ENCODE data around the gene MECP2.
"Not testable (repeated sequence)": the region's sequence is repeated elsewhere in the genome, so short reads cannot be mapped to it uniquely, and the experiment has no call there.

Gene MECP2

DNA sequence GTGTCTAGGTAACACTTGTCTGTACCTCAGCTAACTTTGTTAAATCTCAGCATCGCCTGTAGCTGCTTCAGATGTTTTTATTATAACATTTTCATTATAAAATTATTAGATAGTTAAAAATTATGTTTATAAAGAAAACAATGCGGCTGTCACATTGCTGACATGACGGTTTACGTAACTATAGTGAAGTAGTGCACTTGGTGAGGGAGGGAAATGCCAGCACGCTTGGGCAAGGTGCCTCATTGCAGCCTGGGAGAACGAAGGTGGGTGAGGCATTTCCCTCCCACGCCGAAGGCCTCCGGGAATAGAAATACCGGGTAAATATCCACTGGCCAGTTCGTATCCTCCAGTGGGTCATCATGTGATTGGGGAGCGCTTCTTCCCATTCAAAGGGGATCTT is 109.0 kb downstream of the MECP2 start:
- no peak overlapping the region for H3K27ac ChIP-seq
- no peak for TF ChIP-seq POLR2AphosphoS5 (IDR thresholded peaks at IDR 0.05; ENCODE audit: borderline replicate concordance, low read depth, low read length)
- TF ChIP-seq EZH2 (IDR thresholded peaks at IDR 0.05) = no peak
- TF ChIP-seq FOXP2 (optimal IDR thresholded peaks at IDR 0.05; ENCODE audit: control extremely low read depth, extremely low read length, insufficient read depth) = no peak
- H3K9ac ChIP-seq (ENCODE audit: insufficient read length) = no peak overlapping the region
- no peak overlapping the region for H3K4me3 ChIP-seq
- no peak for DNase-seq (ENCODE audit: low read depth, low spot score)
- no peaks in the 10 kb centered on the region for H3K9me3 ChIP-seq (ENCODE audit: low read depth, low read length)
- no peaks in the 10 kb centered on the region for H3K36me3 ChIP-seq (ENCODE audit: insufficient read depth, low read length)

DNA sequence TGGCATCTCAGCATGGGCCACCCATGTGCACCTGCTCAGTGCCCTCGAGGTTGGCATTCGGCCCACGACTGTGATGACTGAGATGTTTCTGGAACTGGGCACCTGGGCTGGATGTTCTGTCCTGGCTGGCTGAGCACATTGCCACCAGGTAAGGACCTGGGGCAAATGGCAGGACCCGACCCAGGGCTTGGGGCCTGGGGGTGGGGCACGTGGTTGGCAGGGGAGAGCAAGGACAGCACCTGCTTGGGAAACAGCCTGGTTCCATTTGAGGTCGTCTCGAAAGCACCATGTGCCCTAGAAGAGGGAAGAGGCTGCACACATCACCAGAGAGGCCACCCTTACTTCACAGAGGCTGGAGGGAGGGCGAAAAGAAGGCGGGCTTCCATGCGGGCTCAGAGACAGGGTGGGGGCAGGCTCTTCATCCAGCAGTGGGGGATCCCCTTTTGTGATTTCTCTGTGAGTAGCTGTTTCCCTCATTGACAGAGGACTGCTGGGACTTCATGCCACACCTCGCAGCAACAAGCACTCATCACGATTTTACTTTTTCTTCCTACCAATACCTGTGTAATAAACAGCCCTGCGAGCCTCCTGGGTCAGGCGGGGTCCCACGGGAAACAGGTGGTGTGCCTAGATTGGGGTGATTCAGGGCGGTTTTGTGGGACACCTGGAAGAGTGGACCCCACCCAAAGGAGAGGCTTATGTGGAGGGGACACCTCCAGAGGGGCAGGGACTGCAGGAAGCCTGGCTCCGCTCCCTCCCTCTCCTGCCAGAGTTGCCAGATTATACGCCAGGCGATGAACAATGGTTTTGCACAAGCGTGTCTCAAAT is 113.0 kb downstream of the MECP2 start:
- DNase-seq (ENCODE audit: low read depth, low spot score) = no peak
- no peak for TF ChIP-seq EZH2 (IDR thresholded peaks at IDR 0.05)
- no peak for TF ChIP-seq FOXP2 (optimal IDR thresholded peaks at IDR 0.05; ENCODE audit: control extremely low read depth, extremely low read length, insufficient read depth)
- no peak for TF ChIP-seq POLR2AphosphoS5 (IDR thresholded peaks at IDR 0.05; ENCODE audit: borderline replicate concordance, low read depth, low read length)
- Histone ChIP-seq H3K27ac (no peak overlapping the region), H3K9me3 (ENCODE audit: low read depth, low read length) (no peaks in the 10 kb centered on the region), H3K9ac (ENCODE audit: insufficient read length) (no peak overlapping the region), H3K36me3 (ENCODE audit: insufficient read depth, low read length) (no peaks in the 10 kb centered on the region), H3K4me3 (no peak overlapping the region)

DNA sequence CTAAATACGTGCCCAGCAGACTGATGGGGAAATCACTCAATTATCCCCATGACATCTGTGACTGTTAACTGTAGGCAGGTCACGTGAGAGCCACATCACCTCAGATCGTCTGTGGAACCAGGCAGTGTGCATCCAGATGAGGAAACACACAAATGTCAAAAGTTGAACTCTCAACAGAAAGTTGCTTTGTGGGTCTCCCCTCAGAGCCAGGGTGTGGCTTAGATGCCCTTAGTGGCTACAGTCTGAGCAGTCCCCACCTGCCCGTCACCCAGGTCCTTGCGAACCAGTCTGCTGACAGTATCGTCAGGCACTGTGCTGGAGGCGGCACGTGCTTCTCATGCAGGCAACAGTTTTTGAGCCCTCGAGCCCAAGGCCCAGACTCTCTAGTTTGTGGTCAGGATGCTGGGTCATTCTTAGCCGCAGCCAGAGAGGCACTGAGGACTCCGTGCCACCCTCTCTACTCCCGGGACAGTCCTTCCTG is 114.2 kb downstream of the MECP2 start:
- DNase-seq (ENCODE audit: low read depth, low spot score) = no peak
- Histone ChIP-seq H3K4me3 (no peak overlapping the region), H3K27ac (no peak overlapping the region), H3K9me3 (ENCODE audit: low read depth, low read length) (no peaks in the 10 kb centered on the region), H3K9ac (ENCODE audit: insufficient read length) (no peak overlapping the region), H3K36me3 (ENCODE audit: insufficient read depth, low read length) (no peaks in the 10 kb centered on the region)
- TF ChIP-seq FOXP2 (optimal IDR thresholded peaks at IDR 0.05; ENCODE audit: control extremely low read depth, extremely low read length, insufficient read depth) (no peak), EZH2 (IDR thresholded peaks at IDR 0.05) (no peak), POLR2AphosphoS5 (IDR thresholded peaks at IDR 0.05; ENCODE audit: borderline replicate concordance, low read depth, low read length) (no peak)

DNA sequence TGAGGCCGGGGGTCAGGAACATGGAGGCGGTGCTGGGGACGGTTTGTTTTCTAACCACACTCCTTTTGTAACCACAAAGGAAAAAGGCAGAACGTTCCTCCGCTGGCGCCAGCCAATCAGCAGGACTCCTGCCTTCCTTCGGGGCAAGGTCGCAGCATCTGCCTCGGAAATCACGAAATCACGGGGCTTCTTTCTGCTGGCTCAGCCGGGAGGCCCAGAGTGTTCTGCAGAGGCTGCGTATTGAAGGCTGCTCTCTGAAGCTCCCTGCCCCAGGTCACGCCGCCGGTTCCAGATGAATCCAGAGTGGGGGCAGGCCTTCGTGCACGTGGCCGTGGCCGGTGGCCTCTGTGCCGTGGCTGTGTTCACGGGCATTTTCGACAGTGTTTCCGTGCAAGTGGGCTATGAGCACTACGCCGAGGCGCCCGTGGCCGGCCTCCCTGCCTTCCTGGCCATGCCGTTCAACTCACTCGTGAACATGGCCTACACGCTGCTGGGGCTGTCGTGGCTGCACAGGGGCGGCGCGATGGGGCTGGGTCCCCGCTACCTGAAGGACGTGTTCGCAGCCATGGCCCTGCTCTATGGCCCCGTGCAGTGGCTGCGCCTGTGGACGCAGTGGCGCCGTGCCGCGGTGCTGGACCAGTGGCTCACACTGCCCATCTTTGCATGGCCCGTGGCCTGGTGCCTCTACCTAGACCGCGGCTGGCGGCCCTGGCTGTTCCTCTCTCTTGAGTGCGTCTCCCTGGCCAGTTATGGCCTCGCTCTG is 115.6 kb downstream of the MECP2 start:
- no peaks in the 10 kb centered on the region for H3K9me3 ChIP-seq (ENCODE audit: low read depth, low read length)
- peak overlapping the region; percentile 48; the same call in 1 of the 2 replicates for H3K4me3 ChIP-seq
- peak overlapping the region; percentile 87 for H3K27ac ChIP-seq
- H3K36me3 ChIP-seq (ENCODE audit: insufficient read depth, low read length) = no peaks in the 10 kb centered on the region
- TF ChIP-seq EZH2 (IDR thresholded peaks at IDR 0.05) (no peak), FOXP2 (optimal IDR thresholded peaks at IDR 0.05; ENCODE audit: control extremely low read depth, extremely low read length, insufficient read depth) (no peak), POLR2AphosphoS5 (IDR thresholded peaks at IDR 0.05; ENCODE audit: borderline replicate concordance, low read depth, low read length) (no peak)
- DNase-seq (ENCODE audit: low read depth, low spot score) = peak; percentile 55
- peak overlapping the region; percentile 5 for H3K9ac ChIP-seq (ENCODE audit: insufficient read length)

DNA sequence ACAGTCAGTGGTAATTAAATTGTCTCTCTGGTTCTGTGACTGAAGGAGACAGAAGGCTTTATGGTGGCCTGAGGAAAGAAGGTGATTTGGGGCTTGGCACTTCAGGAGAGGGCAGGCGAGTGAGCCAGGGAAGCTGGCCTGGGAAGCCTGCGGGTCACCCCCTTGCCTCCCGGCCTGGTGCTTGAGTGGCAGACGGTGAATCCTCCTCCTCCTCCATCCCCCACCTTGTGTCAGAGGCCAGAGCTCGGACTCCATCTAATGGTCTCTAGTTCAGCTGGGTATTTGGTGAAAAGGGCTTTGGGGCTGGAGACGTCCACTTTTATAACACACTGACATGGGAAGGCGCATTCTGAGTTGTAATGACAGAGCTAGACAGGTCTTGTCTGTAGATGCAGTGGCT is 116.3 kb downstream of the MECP2 start:
- Histone ChIP-seq H3K36me3 (ENCODE audit: insufficient read depth, low read length) (no peaks in the 10 kb centered on the region), H3K9ac (ENCODE audit: insufficient read length) (peak overlapping the region; percentile 5), H3K27ac (peak overlapping the region; percentile 87), H3K9me3 (ENCODE audit: low read depth, low read length) (no peaks in the 10 kb centered on the region), H3K4me3 (peak overlapping the region; percentile 48; the same call in 1 of the 2 replicates)
- TF ChIP-seq EZH2 (IDR thresholded peaks at IDR 0.05) (no peak), FOXP2 (optimal IDR thresholded peaks at IDR 0.05; ENCODE audit: control extremely low read depth, extremely low read length, insufficient read depth) (no peak), POLR2AphosphoS5 (IDR thresholded peaks at IDR 0.05; ENCODE audit: borderline replicate concordance, low read depth, low read length) (no peak)
- DNase-seq (ENCODE audit: low read depth, low spot score) = no peak

DNA sequence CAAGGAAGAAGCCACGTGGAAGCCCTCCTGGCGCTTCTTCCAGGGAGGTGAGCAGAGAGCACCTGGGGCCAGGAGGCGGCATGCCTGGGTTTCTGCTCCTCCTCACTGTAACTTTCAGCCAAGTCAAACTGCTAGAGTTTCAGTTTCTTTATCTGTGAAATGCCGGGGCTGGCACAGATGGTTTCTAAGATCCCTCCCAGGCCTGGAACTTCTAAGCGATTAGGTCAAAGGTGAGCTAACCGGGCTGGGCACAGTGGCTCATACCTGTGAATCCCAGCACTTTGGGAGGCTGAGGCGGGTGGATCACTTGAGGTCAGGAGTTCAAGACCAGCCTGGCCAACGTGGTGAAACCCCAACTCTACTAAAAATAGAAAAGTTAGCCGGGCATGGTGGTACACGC is 117.1 kb downstream of the MECP2 start:
- not testable (repeated sequence) for H3K9ac ChIP-seq (ENCODE audit: insufficient read length); H3K9me3 ChIP-seq (ENCODE audit: low read depth, low read length); H3K36me3 ChIP-seq (ENCODE audit: insufficient read depth, low read length); H3K27ac ChIP-seq; DNase-seq (ENCODE audit: low read depth, low spot score); H3K4me3 ChIP-seq

DNA sequence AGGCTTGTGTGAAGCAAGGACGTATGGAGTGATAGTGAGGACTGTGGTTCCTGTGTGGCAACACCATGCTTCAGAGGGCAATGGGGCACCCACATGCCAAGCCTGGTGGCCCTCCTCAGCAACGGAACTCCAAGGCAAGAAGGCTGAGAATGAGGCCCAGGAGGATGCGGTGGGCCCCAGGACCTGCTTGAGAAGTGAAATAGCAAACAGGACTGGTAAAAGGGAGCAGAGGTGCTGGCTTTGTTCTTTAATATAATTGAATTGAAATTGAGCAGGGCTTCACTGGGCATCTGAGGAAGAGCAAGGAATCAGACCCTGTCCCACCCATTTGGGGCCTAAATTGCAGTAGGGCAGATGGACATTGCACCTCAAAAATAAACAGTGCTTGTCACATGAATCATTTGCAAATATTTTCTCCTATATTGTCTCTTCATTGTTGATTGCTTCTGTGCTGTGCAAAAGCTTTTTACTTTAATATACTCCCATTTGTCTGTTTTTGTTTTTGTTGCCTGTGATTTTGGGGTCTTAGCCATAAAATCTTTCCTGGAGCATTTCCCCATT is 122.7 kb downstream of the MECP2 start:
- no peak overlapping the region for H3K4me3 ChIP-seq
- no peak overlapping the region for H3K27ac ChIP-seq
- H3K9ac ChIP-seq (ENCODE audit: insufficient read length) = no peak overlapping the region
- H3K36me3 ChIP-seq (ENCODE audit: insufficient read depth, low read length) = no peaks in the 10 kb centered on the region
- no peak for DNase-seq (ENCODE audit: low read depth, low spot score)
- no peak for TF ChIP-seq EZH2 (IDR thresholded peaks at IDR 0.05)
- TF ChIP-seq FOXP2 (optimal IDR thresholded peaks at IDR 0.05; ENCODE audit: control extremely low read depth, extremely low read length, insufficient read depth) = no peak
- no peak for TF ChIP-seq POLR2AphosphoS5 (IDR thresholded peaks at IDR 0.05; ENCODE audit: borderline replicate concordance, low read depth, low read length)
- H3K9me3 ChIP-seq (ENCODE audit: low read depth, low read length) = no peaks in the 10 kb centered on the region

All from SK-N-MC (cell line).